Measurements from ENCODE around the gene CORIN. TPM values are rescaled to one million over a fixed set of nuclear protein-coding genes. Genes with fewer than 3 reads are reported as not detected.

The CORIN gene, protein sequence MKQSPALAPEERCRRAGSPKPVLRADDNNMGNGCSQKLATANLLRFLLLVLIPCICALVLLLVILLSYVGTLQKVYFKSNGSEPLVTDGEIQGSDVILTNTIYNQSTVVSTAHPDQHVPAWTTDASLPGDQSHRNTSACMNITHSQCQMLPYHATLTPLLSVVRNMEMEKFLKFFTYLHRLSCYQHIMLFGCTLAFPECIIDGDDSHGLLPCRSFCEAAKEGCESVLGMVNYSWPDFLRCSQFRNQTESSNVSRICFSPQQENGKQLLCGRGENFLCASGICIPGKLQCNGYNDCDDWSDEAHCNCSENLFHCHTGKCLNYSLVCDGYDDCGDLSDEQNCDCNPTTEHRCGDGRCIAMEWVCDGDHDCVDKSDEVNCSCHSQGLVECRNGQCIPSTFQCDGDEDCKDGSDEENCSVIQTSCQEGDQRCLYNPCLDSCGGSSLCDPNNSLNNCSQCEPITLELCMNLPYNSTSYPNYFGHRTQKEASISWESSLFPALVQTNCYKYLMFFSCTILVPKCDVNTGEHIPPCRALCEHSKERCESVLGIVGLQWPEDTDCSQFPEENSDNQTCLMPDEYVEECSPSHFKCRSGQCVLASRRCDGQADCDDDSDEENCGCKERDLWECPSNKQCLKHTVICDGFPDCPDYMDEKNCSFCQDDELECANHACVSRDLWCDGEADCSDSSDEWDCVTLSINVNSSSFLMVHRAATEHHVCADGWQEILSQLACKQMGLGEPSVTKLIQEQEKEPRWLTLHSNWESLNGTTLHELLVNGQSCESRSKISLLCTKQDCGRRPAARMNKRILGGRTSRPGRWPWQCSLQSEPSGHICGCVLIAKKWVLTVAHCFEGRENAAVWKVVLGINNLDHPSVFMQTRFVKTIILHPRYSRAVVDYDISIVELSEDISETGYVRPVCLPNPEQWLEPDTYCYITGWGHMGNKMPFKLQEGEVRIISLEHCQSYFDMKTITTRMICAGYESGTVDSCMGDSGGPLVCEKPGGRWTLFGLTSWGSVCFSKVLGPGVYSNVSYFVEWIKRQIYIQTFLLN
- polyA plus RNA-seq (2012; ENCODE audit: low read depth, missing spikeins), result not detected

DNA sequence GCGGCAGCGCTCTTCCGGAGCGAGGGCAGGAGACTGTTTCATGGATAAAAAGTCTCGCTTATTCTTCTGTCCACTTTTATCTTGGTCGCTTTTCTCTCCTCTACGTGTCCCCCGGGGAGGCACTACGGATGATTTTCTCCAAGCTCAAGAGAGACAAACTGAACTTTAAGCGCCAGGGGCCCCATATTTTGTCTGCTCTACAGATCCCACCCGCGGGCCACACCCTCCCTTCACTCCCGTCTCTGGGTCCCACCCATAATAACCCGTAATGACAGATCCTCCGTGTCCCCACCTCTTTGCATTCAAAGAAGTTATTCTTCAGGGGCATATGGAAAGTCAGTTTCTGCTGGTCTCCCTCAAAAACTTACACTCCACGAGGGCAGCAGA, at the start of gene CORIN:
Gene CORIN (minus strand): TSS at position 160 of the 387 bp plus-strand sequence. CDS start 118 bp downstream, at position 42.
- FAIRE-seq, result no peak
- TF ChIP-seq POLR2AphosphoS5 (IDR thresholded peaks at IDR 0.05; ENCODE audit: low read depth, low read length), result no peak
- TF ChIP-seq SPI1 (IDR thresholded peaks at IDR 0.05; ENCODE audit: low read depth, low read length), result no peak
- no peak for TF ChIP-seq PAX5 (IDR thresholded peaks at IDR 0.05; ENCODE audit: insufficient read depth, low read length, severe bottlenecking)
- TF ChIP-seq POU2F2 (IDR thresholded peaks at IDR 0.05; ENCODE audit: low read depth, low read length), result no peak
- no peak for TF ChIP-seq TAF1 (IDR thresholded peaks at IDR 0.05; ENCODE audit: low read depth, low read length)
- no peak for DNase-seq (ENCODE audit: insufficient read length, low spot score)

DNA sequence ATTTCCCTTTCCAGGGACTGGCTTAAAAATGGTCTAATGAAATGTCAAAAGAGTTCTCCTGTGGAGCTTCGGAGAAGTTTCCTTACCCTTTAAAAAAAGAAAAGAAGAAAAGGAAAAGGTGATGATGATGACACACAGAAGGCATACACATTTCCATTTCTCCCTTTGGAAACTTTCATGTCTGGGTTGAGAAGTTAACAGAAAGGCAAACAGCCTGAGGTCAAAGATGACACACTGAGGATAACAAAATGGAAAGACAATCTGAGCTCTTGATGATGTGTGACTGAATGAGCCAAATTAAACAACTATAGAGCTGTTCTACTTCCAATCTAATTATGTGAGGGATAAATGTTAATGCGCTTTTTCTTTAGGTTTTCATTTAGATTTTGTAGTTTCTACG, 44.4 kb upstream of the CORIN start:
- DNase-seq (ENCODE audit: insufficient read length, low spot score), result no peak
- no peak for FAIRE-seq

DNA sequence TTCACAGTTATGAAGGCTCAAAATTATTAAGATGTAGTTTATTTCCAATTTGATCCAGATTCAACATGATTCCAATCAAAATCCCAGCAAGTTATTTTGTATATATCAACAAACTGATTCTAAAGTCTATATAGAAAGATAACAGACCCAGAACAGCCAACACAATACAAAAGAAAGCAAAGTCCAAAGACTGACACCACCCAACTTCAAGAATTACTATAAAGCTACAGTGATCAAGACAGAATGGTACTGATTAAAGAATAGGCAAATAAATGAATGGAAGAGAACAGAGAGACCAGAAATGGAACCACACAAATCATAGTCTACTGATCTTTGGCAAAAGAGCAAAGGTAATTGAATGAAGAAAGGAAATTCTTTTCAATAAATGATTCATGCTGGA, 41.6 kb upstream of the CORIN start:
- TF ChIP-seq POLR2AphosphoS5 (IDR thresholded peaks at IDR 0.05; ENCODE audit: low read depth, low read length) (no peak), TAF1 (IDR thresholded peaks at IDR 0.05; ENCODE audit: low read depth, low read length) (no peak), POLR2A (IDR thresholded peaks at IDR 0.05; ENCODE audit: low read depth, low read length) (no peak), PAX5 (IDR thresholded peaks at IDR 0.05; ENCODE audit: insufficient read depth, low read length, severe bottlenecking) (no peak), POU2F2 (IDR thresholded peaks at IDR 0.05; ENCODE audit: low read depth, low read length) (no peak), SPI1 (IDR thresholded peaks at IDR 0.05; ENCODE audit: low read depth, low read length) (no peak)
- no peak for FAIRE-seq

More for the DNA sequence above, 44.4 kb upstream of the CORIN start:
- TF ChIP-seq PAX5 (IDR thresholded peaks at IDR 0.05; ENCODE audit: insufficient read depth, low read length, severe bottlenecking) (no peak), POLR2AphosphoS5 (IDR thresholded peaks at IDR 0.05; ENCODE audit: low read depth, low read length) (no peak), POLR2A (IDR thresholded peaks at IDR 0.05; ENCODE audit: low read depth, low read length) (no peak), TAF1 (IDR thresholded peaks at IDR 0.05; ENCODE audit: low read depth, low read length) (no peak), POU2F2 (IDR thresholded peaks at IDR 0.05; ENCODE audit: low read depth, low read length) (no peak), SPI1 (IDR thresholded peaks at IDR 0.05; ENCODE audit: low read depth, low read length) (no peak)

DNA sequence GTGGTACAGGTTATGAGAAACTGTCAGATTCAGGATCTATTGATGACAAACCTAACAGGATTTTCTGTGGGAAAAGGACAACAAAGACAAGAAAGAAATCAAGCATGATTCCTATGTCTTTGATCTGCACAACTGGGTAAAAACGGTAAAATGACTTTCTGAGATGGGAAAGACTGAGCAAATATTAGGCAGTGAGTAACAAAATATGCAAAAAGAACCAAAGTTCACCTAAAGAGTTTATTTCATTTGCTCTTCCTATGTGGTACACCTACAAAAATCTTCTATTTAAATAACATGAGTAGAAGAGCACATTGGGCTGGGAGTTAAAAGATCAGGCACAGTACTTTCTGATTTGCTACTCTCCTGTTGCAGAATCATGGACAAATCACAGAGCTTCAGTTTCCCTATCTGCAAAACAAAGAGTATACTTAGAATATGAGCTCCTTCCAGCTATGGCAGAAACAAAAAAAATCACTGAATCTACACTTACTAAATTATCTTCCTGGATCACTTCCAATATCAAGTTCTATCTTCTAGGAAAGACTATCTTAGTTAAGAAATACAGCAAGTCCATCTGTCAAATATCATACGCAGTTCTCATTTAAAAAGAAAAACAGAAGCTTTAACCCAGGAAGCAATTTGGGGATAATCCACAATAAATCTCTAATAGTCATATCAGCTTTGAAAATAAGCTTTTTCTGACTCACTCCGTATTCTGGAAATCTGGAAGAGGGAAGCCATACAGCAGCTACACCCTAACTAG, 39.1 kb upstream of the CORIN start:
- FAIRE-seq (no peak), DNase-seq (ENCODE audit: insufficient read length, low spot score) (no peak)
- TF ChIP-seq SPI1 (IDR thresholded peaks at IDR 0.05; ENCODE audit: low read depth, low read length) (no peak), POU2F2 (IDR thresholded peaks at IDR 0.05; ENCODE audit: low read depth, low read length) (no peak), POLR2A (IDR thresholded peaks at IDR 0.05; ENCODE audit: low read depth, low read length) (no peak), POLR2AphosphoS5 (IDR thresholded peaks at IDR 0.05; ENCODE audit: low read depth, low read length) (no peak), TAF1 (IDR thresholded peaks at IDR 0.05; ENCODE audit: low read depth, low read length) (no peak), PAX5 (IDR thresholded peaks at IDR 0.05; ENCODE audit: insufficient read depth, low read length, severe bottlenecking) (no peak)

More for the DNA sequence above, 41.6 kb upstream of the CORIN start:
- DNase-seq (ENCODE audit: insufficient read length, low spot score), result no peak

DNA sequence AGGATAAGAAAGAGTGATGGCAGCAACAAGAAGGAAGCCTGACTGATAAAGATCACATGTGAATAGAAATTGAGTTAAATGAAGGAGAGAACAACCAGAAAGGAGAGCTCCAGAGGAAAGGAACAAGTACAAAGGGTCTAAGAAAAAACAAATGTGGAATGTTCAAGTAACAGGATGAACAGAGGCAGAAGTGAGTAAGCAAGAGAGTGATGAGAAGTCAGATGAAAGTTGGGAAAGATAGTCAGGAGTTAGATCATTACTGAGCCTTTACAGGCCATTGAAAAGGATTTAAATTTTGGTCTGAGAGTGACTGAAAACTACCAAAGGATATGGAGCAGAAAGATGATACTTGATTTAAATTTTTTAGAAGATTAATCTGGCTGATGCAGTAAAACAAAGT, 38.4 kb upstream of the CORIN start:
- no peak for TF ChIP-seq POLR2A (IDR thresholded peaks at IDR 0.05; ENCODE audit: low read depth, low read length)
- TF ChIP-seq POU2F2 (IDR thresholded peaks at IDR 0.05; ENCODE audit: low read depth, low read length), result no peak
- no peak for TF ChIP-seq PAX5 (IDR thresholded peaks at IDR 0.05; ENCODE audit: insufficient read depth, low read length, severe bottlenecking)
- TF ChIP-seq SPI1 (IDR thresholded peaks at IDR 0.05; ENCODE audit: low read depth, low read length), result no peak
- TF ChIP-seq TAF1 (IDR thresholded peaks at IDR 0.05; ENCODE audit: low read depth, low read length), result no peak
- TF ChIP-seq POLR2AphosphoS5 (IDR thresholded peaks at IDR 0.05; ENCODE audit: low read depth, low read length), result no peak
- DNase-seq (ENCODE audit: insufficient read length, low spot score), result no peak
- no peak for FAIRE-seq

DNA sequence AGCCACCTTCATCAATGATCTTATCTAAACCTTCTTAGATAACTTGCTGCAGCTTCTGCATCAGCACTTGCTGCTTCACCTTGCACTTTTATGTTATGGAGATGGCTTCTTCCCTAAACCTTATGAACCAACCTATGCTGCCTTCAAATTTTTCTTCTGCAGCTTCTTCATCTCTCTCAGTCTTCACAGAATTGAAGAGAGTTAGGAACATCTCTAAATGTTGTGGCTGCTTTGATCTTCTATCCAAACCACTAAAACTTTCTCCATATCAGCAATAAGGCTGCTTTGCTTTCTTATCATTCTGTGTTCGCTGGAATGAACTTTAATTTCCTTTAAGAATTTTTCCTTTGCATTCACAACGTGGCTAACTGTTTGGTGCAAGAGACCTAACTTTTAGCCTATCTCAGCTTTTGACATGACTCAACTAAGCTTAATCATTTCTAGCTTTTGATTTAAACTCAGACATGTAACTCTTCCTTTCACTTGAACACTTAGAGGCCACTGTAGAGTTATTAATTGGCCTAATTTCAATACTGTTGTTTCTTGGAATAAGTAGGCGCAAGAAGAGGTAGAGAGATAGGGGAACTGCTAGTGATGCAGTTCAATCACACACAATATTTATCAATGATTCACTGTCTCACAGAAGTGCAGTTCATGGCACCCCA, 36.1 kb upstream of the CORIN start:
- no peak for DNase-seq (ENCODE audit: insufficient read length, low spot score)
- FAIRE-seq, result no peak
- TF ChIP-seq TAF1 (IDR thresholded peaks at IDR 0.05; ENCODE audit: low read depth, low read length) (no peak), PAX5 (IDR thresholded peaks at IDR 0.05; ENCODE audit: insufficient read depth, low read length, severe bottlenecking) (no peak), POLR2AphosphoS5 (IDR thresholded peaks at IDR 0.05; ENCODE audit: low read depth, low read length) (no peak), SPI1 (IDR thresholded peaks at IDR 0.05; ENCODE audit: low read depth, low read length) (no peak), POU2F2 (IDR thresholded peaks at IDR 0.05; ENCODE audit: low read depth, low read length) (no peak), POLR2A (IDR thresholded peaks at IDR 0.05; ENCODE audit: low read depth, low read length) (no peak)

DNA sequence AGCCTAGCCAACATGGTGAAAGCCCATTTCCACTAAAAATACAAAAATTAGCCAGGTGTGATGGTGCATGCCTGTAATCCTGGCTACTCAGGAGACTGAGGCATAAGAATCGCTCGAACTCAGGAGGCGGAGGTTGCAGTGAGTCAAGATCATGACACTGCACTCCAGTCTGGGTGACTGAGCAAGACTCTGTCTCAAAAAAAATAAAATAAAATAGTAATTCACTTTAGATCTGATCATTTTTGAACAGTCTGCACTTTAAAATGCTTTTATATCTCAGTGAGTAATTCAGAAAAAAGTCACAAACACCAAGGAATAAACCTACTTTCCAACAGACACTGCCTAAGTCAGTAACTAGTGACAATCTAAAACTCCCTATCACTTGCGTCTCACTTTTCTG, 25.6 kb upstream of the CORIN start:
- TF ChIP-seq POLR2A (IDR thresholded peaks at IDR 0.05; ENCODE audit: low read depth, low read length) (no peak), POLR2AphosphoS5 (IDR thresholded peaks at IDR 0.05; ENCODE audit: low read depth, low read length) (no peak), TAF1 (IDR thresholded peaks at IDR 0.05; ENCODE audit: low read depth, low read length) (no peak), PAX5 (IDR thresholded peaks at IDR 0.05; ENCODE audit: insufficient read depth, low read length, severe bottlenecking) (no peak), POU2F2 (IDR thresholded peaks at IDR 0.05; ENCODE audit: low read depth, low read length) (no peak), SPI1 (IDR thresholded peaks at IDR 0.05; ENCODE audit: low read depth, low read length) (no peak)
- DNase-seq (ENCODE audit: insufficient read length, low spot score) (no peak), FAIRE-seq (no peak)

DNA sequence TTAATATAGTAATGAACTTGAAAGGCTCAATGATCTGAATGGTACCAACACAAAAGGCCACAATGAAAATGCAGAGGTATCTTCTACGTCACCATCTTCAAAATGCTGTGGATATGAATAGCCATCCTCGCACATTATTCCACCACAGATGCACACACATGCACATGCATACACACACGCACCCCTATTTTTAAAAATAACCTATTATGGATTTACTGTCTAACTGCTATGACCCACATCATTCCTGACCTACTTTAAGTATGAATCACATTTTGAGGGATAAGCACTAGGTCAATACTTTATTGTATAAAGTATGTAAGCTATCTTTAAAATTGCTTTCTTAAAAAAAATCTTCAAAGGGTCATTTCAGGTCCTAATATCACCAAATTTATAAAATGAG, 24.4 kb upstream of the CORIN start:
- FAIRE-seq (no peak), DNase-seq (ENCODE audit: insufficient read length, low spot score) (no peak)
- TF ChIP-seq PAX5 (IDR thresholded peaks at IDR 0.05; ENCODE audit: insufficient read depth, low read length, severe bottlenecking) (no peak), POLR2A (IDR thresholded peaks at IDR 0.05; ENCODE audit: low read depth, low read length) (no peak), POLR2AphosphoS5 (IDR thresholded peaks at IDR 0.05; ENCODE audit: low read depth, low read length) (no peak), SPI1 (IDR thresholded peaks at IDR 0.05; ENCODE audit: low read depth, low read length) (no peak), TAF1 (IDR thresholded peaks at IDR 0.05; ENCODE audit: low read depth, low read length) (no peak), POU2F2 (IDR thresholded peaks at IDR 0.05; ENCODE audit: low read depth, low read length) (no peak)

All from GM12891 (cell line).